Measurements from ENCODE around the gene PPP1R3A.

Gene PPP1R3A

GRCh38 chr7:113880559-113880958, 38.2 kb downstream of the PPP1R3A start:
- DNase-seq (ENCODE audit: low spot score): no peak
- H3K27ac ChIP-seq: no peak overlapping the region

GRCh38 chr7:113878394-113878992, 40.3 kb downstream of the PPP1R3A start:
- Histone ChIP-seq H3K4me3 (no peak overlapping the region), H3K27ac (no peak overlapping the region)
- no peak for DNase-seq (ENCODE audit: low spot score)
- no peak for TF ChIP-seq CTCF (IDR thresholded peaks at IDR 0.05)

More at GRCh38 chr7:113880559-113880958, 38.2 kb downstream of the PPP1R3A start:
- H3K4me3 ChIP-seq: no peak overlapping the region
- TF ChIP-seq CTCF (IDR thresholded peaks at IDR 0.05): no peak

GRCh38 chr7:113875224-113875623, 43.6 kb downstream of the PPP1R3A start:
- Histone ChIP-seq H3K27ac (no peak overlapping the region), H3K4me3 (no peak overlapping the region)
- DNase-seq (ENCODE audit: low spot score): no peak
- no peak for TF ChIP-seq CTCF (IDR thresholded peaks at IDR 0.05)

GRCh38 chr7:113873554-113874151, 45.2 kb downstream of the PPP1R3A start:
- TF ChIP-seq CTCF (IDR thresholded peaks at IDR 0.05): no peak
- DNase-seq (ENCODE audit: low spot score): no peak

GRCh38 chr7:113872981-113873380, 45.8 kb downstream of the PPP1R3A start:
- no peak for DNase-seq (ENCODE audit: low spot score)
- TF ChIP-seq CTCF (IDR thresholded peaks at IDR 0.05): no peak
- no peak overlapping the region for H3K4me3 ChIP-seq
- H3K27ac ChIP-seq: no peak overlapping the region

More at GRCh38 chr7:113873554-113874151, 45.2 kb downstream of the PPP1R3A start:
- Histone ChIP-seq H3K27ac (no peak overlapping the region), H3K4me3 (no peak overlapping the region)

GRCh38 chr7:113867325-113867724, 51.5 kb downstream of the PPP1R3A start:
- no peak for TF ChIP-seq CTCF (IDR thresholded peaks at IDR 0.05)

GRCh38 chr7:113856010-113856409, 62.8 kb downstream of the PPP1R3A start:
- Histone ChIP-seq H3K4me3 (no peak overlapping the region), H3K27ac (no peak overlapping the region)
- TF ChIP-seq CTCF (IDR thresholded peaks at IDR 0.05): no peak
- no peak for DNase-seq (ENCODE audit: low spot score)

More at GRCh38 chr7:113867325-113867724, 51.5 kb downstream of the PPP1R3A start:
- H3K4me3 ChIP-seq: no peak overlapping the region
- no peak for DNase-seq (ENCODE audit: low spot score)
- H3K27ac ChIP-seq: no peak overlapping the region
